ENCODE measurements around the gene ALPK3.

The ALPK3 gene

GRCh38 chr15:84917452-84917851, 100.3 kb downstream of the ALPK3 start:
- DNase-seq (ENCODE audit: low read depth in 2 of 2) = no peak

GRCh38 chr15:84919106-84919667, 102.0 kb downstream of the ALPK3 start:
- DNase-seq (ENCODE audit: low read depth in 2 of 2) = no peak

GRCh38 chr15:84921121-84921520, 104.0 kb downstream of the ALPK3 start:
- DNase-seq (ENCODE audit: low read depth in 2 of 2) = no peak

GRCh38 chr15:84922530-84922929, 105.4 kb downstream of the ALPK3 start:
- DNase-seq (ENCODE audit: low read depth in 2 of 2) = no peak

Data from stimulated activated CD8-positive, alpha-beta memory T cell treated with anti-CD3 and anti-CD28 coated beads, Interleukin-15, amount 100 ng/mL, for 4 hours (primary cell).